HepG2 (cell line): ENCODE data around the gene BABAM2. TPM values are rescaled to one million over a fixed set of nuclear protein-coding genes. Genes with fewer than 3 reads are reported as not detected.

Experiments
- BHLHE40 ChIP-seq: IDR thresholded peaks from 2 replicates; pipeline ENCODE4 v1.6.1; 2011; ENCODE audit warnings: low read length, improper control_type of control experiment
- CREB1 ChIP-seq, 2 experiments: fragments of 450-650 bp in 1 of 2; IDR thresholded peaks; 2 replicates each; pipeline ENCODE4 v1.6.1; 2016 to 2017; ENCODE audit warnings: control low read depth in 1 of 2, mild to moderate bottlenecking in 1 of 2, missing compliant biosample characterization in 1 of 2, missing genetic modification characterization in 1 of 2
- FOSL1 ChIP-seq: sonication (generic); formaldehyde crosslinking; IDR thresholded peaks from 2 replicates; pipeline ENCODE4 v1.9.0; 2021; ENCODE audit warnings: missing genetic modification reagents, borderline replicate concordance
- GPN1 ChIP-seq: sonication (generic); formaldehyde crosslinking; IDR thresholded peaks from 2 replicates; pipeline ENCODE4 v1.5.1; 2020; ENCODE audit warnings: missing genetic modification reagents, borderline replicate concordance
- HIVEP1 ChIP-seq: sonication (generic); formaldehyde crosslinking; IDR thresholded peaks from 2 replicates; pipeline ENCODE4 v1.4.0; 2020; ENCODE audit warnings: mild to moderate bottlenecking, missing genetic modification reagents
- HOXA5 ChIP-seq: sonication (generic); formaldehyde crosslinking; IDR thresholded peaks from 2 replicates; pipeline ENCODE4 v1.4.0; 2020; ENCODE audit warnings: missing genetic modification reagents
- JDP2 ChIP-seq: sonication (generic); formaldehyde crosslinking; IDR thresholded peaks from 2 replicates; pipeline ENCODE4 v1.8.1; 2022; ENCODE audit warnings: missing genetic modification reagents, borderline replicate concordance
- KDM5B ChIP-seq: sonication (generic); formaldehyde crosslinking; IDR thresholded peaks from 2 replicates; pipeline ENCODE4 v1.4.0; 2020; ENCODE audit warnings: missing genetic modification reagents, mild to moderate bottlenecking, borderline replicate concordance
- MTF2 ChIP-seq: sonication (generic); formaldehyde crosslinking; IDR thresholded peaks from 2 replicates; pipeline ENCODE4 v1.5.0; 2020; ENCODE audit warnings: missing genetic modification reagents, borderline replicate concordance
- NFATC3 ChIP-seq: sonication (generic); formaldehyde crosslinking; IDR thresholded peaks from 2 replicates; pipeline ENCODE4 v1.5.1; 2020; ENCODE audit warnings: mild to moderate bottlenecking, missing genetic modification reagents
- PITX1 ChIP-seq: sonication (generic); formaldehyde crosslinking; IDR thresholded peaks from 2 replicates; pipeline ENCODE4 v1.5.1; 2020; ENCODE audit warnings: mild to moderate bottlenecking, missing genetic modification reagents
- RFX5 ChIP-seq: IDR thresholded peaks from 2 replicates; pipeline ENCODE4 v1.6.1; 2011; ENCODE audit warnings: low read depth, low read length, improper control_type of control experiment
- RFXANK ChIP-seq: IDR thresholded peaks from 2 replicates; pipeline ENCODE4 v1.6.1; 2016
- SIN3A ChIP-seq: IDR thresholded peaks from 2 replicates; pipeline ENCODE4 v1.6.1; 2011; ENCODE audit warnings: low read depth, mild to moderate bottlenecking, control low read depth, low read length, borderline replicate concordance
- SMC3 ChIP-seq: IDR thresholded peaks from 2 replicates; pipeline ENCODE4 v1.6.1; 2011; ENCODE audit warnings: low read length, improper control_type of control experiment
- SP1 ChIP-seq, 2 experiments: fragments of 450-650 bp in 1 of 2; sonication (generic) in 1 of 2; formaldehyde crosslinking in 1 of 2; IDR thresholded peaks; 2 replicates each; pipeline versions ENCODE4 v1.4.0 to v1.6.1; 2016 to 2020; ENCODE audit warnings: missing genetic modification reagents in 1 of 2
- SPEN ChIP-seq: sonication (generic); formaldehyde crosslinking; IDR thresholded peaks from 2 replicates; pipeline ENCODE4 v1.5.1; 2020; ENCODE audit warnings: low read depth, mild to moderate bottlenecking, missing genetic modification reagents
- SSRP1 ChIP-seq: IDR thresholded peaks from 2 replicates; pipeline ENCODE4 v1.6.1; 2016; ENCODE audit warnings: control low read depth
- ZMYM4 ChIP-seq: sonication (generic); formaldehyde crosslinking; IDR thresholded peaks from 2 replicates; pipeline ENCODE4 v1.8.1; 2023; ENCODE audit warnings: mild to moderate bottlenecking, missing genetic modification reagents
- ZNF143 ChIP-seq: sonication (generic); formaldehyde crosslinking; IDR thresholded peaks from 2 replicates; pipeline ENCODE4 v1.4.0; 2020; ENCODE audit warnings: missing genetic modification reagents
- ZNF337 ChIP-seq: sonication (generic); formaldehyde crosslinking; IDR thresholded peaks from 2 replicates; pipeline ENCODE4 v1.5.1; 2020; ENCODE audit warnings: missing genetic modification reagents, low read depth, mild to moderate bottlenecking, borderline replicate concordance
- ZNF343 ChIP-seq: sonication (generic); formaldehyde crosslinking; IDR thresholded peaks from 2 replicates; pipeline ENCODE4 v1.4.0; 2020; ENCODE audit warnings: mild to moderate bottlenecking, missing genetic modification reagents
- ZNF501 ChIP-seq: sonication (generic); formaldehyde crosslinking; IDR thresholded peaks from 2 replicates; pipeline ENCODE4 v1.5.1; 2020; ENCODE audit warnings: mild to moderate bottlenecking, moderate library complexity, missing genetic modification reagents
- ZSCAN21 ChIP-seq: sonication (generic); formaldehyde crosslinking; IDR thresholded peaks from 2 replicates; pipeline ENCODE4 v1.8.0; 2022; ENCODE audit warnings: mild to moderate bottlenecking, missing genetic modification reagents, moderate library complexity, borderline replicate concordance
- ZSCAN31 ChIP-seq: sonication (generic); formaldehyde crosslinking; IDR thresholded peaks from 2 replicates; pipeline ENCODE4 v1.5.0; 2020; ENCODE audit warnings: low read depth, mild to moderate bottlenecking, missing genetic modification reagents
- polyA plus RNA-seq, 8 experiments: library from polyadenylated mRNA; depleted of rRNA in 3 of 8; stranded (reverse) in 7 of 8; unstranded in 1 of 8; fragments of >200 nt; fragmentation: Illumina TruSeq in 4 of 8; extraction: Trizol in 4 of 8; gene quantifications; 2 replicates each; pipeline versions ENCODE4 v1.2.1 to v1.2.3, GENCODE V29; 2011 to 2016; ENCODE audit warnings: low read depth in 4 of 8, missing spikeins in 1 of 8, mixed read lengths in 1 of 8; ENCODE audit not compliant: insufficient read depth in 1 of 8
- total RNA-seq, 5 experiments: library from RNA; depleted of rRNA; stranded (reverse); fragments of >200 nt; fragmentation: Illumina TruSeq; extraction: Trizol; gene quantifications; 2 replicates each; pipeline ENCODE4 v1.2.3, GENCODE V29; 2016; ENCODE audit warnings: low read depth in 1 of 5
- TF ChIP-seq, protein P1 (sequence below): sonication (generic); formaldehyde crosslinking; IDR thresholded peaks from 2 replicates; pipeline ENCODE4 v1.5.0; 2020; ENCODE audit warnings: mild to moderate bottlenecking, missing genetic modification reagents, borderline replicate concordance
- TF ChIP-seq, protein P2 (sequence below): sonication (generic); formaldehyde crosslinking; IDR thresholded peaks from 2 replicates; pipeline ENCODE4 v1.4.0; 2020; ENCODE audit warnings: mild to moderate bottlenecking, missing genetic modification reagents

The BABAM2 gene
- total and polyA plus RNA-seq, 2 of the 13 experiments (the other 11 are each of a cell fraction or from before 2014, with no cell fraction given) = 24.9 to 28.0 TPM

DNA sequence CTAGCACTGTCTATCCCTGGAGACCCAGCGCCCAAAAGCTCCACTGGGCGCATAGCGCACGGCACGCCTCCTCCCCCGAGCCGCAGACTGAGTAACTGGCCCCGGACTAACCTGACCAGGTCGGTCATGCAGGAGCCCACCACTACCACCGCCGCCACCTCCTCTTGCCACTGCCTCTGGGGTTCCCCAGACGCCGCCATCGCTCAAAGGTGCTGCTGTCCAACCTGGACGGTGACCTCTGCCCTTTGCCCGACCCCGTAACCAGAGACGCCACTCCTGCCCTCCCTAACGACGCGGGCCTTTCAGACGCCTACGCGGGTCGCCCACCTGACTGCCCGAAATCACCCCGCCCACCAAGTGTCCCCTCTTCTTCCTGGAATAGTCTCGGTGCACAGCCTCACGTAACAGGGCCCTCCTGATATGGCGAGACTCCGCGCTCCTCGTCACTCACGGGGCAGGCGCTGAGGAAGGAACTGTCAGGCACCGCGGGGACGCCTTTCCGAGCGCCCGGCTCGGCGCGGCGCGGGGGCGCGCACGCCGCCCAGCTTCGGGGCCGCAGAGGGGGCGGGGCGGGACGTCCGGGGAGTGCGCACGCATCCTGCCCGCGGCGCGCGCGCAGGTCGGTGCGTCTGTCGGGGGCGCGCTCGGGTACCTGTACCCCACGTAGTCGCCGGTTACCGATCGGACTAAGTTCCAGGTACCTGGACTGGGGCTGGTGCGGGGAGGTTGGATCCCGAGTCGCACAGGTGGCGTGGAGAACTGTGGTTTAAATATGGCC lies at the start of gene BABAM2, which contains the start of gene RBKS (continued):
- TF ChIP-seq SPEN (CRISPR knock-in tag) = peak; percentile 90
- TF ChIP-seq ZSCAN21 = peak; percentile 42
- no peak for TF ChIP-seq SP1 (IDR thresholded peaks at IDR 0.05)
- TF ChIP-seq SP1 (CRISPR knock-in tag; IDR thresholded peaks at IDR 0.05) = peak; percentile 11; the same call in 1 of the 2 replicates
- no peak; the same call in 1 of the 2 replicates for TF ChIP-seq ZNF143
- TF ChIP-seq MTF2 (CRISPR knock-in tag) = no peak; the same call in 1 of the 2 replicates
- TF ChIP-seq ZNF337 = 0 out of 2 replicates have a peak, but pooled peaks have one; percentile 10
- no peak; the same call in 1 of the 2 replicates for TF ChIP-seq JDP2
- 0 out of 2 replicates have a peak, but pooled peaks have one; percentile 82 for TF ChIP-seq HIVEP1 (CRISPR knock-in tag)
- peak; percentile 98 for TF ChIP-seq SIN3A
- TF ChIP-seq, protein P1, sequence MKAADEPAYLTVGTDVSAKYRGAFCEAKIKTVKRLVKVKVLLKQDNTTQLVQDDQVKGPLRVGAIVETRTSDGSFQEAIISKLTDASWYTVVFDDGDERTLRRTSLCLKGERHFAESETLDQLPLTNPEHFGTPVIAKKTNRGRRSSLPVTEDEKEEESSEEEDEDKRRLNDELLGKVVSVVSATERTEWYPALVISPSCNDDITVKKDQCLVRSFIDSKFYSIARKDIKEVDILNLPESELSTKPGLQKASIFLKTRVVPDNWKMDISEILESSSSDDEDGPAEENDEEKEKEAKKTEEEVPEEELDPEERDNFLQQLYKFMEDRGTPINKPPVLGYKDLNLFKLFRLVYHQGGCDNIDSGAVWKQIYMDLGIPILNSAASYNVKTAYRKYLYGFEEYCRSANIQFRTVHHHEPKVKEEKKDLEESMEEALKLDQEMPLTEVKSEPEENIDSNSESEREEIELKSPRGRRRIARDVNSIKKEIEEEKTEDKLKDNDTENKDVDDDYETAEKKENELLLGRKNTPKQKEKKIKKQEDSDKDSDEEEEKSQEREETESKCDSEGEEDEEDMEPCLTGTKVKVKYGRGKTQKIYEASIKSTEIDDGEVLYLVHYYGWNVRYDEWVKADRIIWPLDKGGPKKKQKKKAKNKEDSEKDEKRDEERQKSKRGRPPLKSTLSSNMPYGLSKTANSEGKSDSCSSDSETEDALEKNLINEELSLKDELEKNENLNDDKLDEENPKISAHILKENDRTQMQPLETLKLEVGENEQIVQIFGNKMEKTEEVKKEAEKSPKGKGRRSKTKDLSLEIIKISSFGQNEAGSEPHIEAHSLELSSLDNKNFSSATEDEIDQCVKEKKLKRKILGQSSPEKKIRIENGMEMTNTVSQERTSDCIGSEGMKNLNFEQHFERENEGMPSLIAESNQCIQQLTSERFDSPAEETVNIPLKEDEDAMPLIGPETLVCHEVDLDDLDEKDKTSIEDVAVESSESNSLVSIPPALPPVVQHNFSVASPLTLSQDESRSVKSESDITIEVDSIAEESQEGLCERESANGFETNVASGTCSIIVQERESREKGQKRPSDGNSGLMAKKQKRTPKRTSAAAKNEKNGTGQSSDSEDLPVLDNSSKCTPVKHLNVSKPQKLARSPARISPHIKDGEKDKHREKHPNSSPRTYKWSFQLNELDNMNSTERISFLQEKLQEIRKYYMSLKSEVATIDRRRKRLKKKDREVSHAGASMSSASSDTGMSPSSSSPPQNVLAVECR (CRISPR knock-in tag) = peak; percentile 99
- TF ChIP-seq ZNF501 (CRISPR knock-in tag) = peak; percentile 61
- TF ChIP-seq ZSCAN31 (CRISPR knock-in tag) = peak; percentile 94
- no peak for TF ChIP-seq RFX5
- no peak for TF ChIP-seq FOSL1 (CRISPR knock-in tag)
- TF ChIP-seq PITX1 = peak; percentile 79
- TF ChIP-seq HOXA5 = peak; percentile 76; the same call in 1 of the 2 replicates
- no peak; the same call in 1 of the 2 replicates for TF ChIP-seq SSRP1 (CRISPR knock-in tag)
- no peak; the same call in 1 of the 2 replicates for TF ChIP-seq ZNF343 (CRISPR knock-in tag)
- no peak; the same call in 1 of the 2 replicates for TF ChIP-seq SMC3
- TF ChIP-seq KDM5B (CRISPR knock-in tag) = peak; percentile 87; the same call in 1 of the 2 replicates
- no peak for TF ChIP-seq NFATC3
- 0 out of 2 replicates have a peak, but pooled peaks have one; percentile 11 for TF ChIP-seq BHLHE40
- TF ChIP-seq, protein P2, sequence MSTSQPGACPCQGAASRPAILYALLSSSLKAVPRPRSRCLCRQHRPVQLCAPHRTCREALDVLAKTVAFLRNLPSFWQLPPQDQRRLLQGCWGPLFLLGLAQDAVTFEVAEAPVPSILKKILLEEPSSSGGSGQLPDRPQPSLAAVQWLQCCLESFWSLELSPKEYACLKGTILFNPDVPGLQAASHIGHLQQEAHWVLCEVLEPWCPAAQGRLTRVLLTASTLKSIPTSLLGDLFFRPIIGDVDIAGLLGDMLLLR (CRISPR knock-in tag) = 0 out of 2 replicates have a peak, but pooled peaks have one; percentile 50
- TF ChIP-seq GPN1 (CRISPR knock-in tag) = no peak; the same call in 1 of the 2 replicates
- TF ChIP-seq ZMYM4 = peak; percentile 94
- no peak for TF ChIP-seq RFXANK (CRISPR knock-in tag)
- TF ChIP-seq CREB1 (IDR thresholded peaks at IDR 0.05) = peak; percentile 73
- TF ChIP-seq CREB1 (CRISPR knock-in tag; IDR thresholded peaks at IDR 0.05) = no peak
